Measurements from ENCODE around the gene KCNE2.

KCNE2 gene

GRCh38 chr21:34340061-34340460 is 23.7 kb upstream of the KCNE2 start:
- no peak for DNase-seq (ENCODE audit: low spot score)
- in situ Hi-C loops (cut with MboI; ENCODE audit: low sequenced_read_pairs, unreplicated experiment), result no loop called here
- TF ChIP-seq CTCF (IDR thresholded peaks at IDR 0.05; ENCODE audit: borderline replicate concordance, control extremely low read depth, extremely low read depth, insufficient read depth, missing control alignments), result no peak

- no peak for DNase-seq (ENCODE audit: low spot score)
- in situ Hi-C loops (cut with MboI; ENCODE audit: low sequenced_read_pairs, unreplicated experiment), result no loop called here
- TF ChIP-seq CTCF (IDR thresholded peaks at IDR 0.05; ENCODE audit: borderline replicate concordance, control extremely low read depth, extremely low read depth, insufficient read depth, missing control alignments), result no peak
Measured at GRCh38 chr21:34342476-34342875, 21.3 kb upstream of the KCNE2 start.

GRCh38 chr21:34343347-34343746 is 20.5 kb upstream of the KCNE2 start:
- in situ Hi-C loops (cut with MboI; ENCODE audit: low sequenced_read_pairs, unreplicated experiment), result no loop called here
- no peak for TF ChIP-seq CTCF (IDR thresholded peaks at IDR 0.05; ENCODE audit: borderline replicate concordance, control extremely low read depth, extremely low read depth, insufficient read depth, missing control alignments)
- DNase-seq (ENCODE audit: low spot score), result no peak

- no peak for DNase-seq (ENCODE audit: low spot score)
- in situ Hi-C loops (cut with MboI; ENCODE audit: low sequenced_read_pairs, unreplicated experiment), result no loop called here
- TF ChIP-seq CTCF (IDR thresholded peaks at IDR 0.05; ENCODE audit: borderline replicate concordance, control extremely low read depth, extremely low read depth, insufficient read depth, missing control alignments), result no peak
Measured at GRCh38 chr21:34343838-34344381, 19.9 kb upstream of the KCNE2 start.

GRCh38 chr21:34344584-34344983 is 19.2 kb upstream of the KCNE2 start:
- in situ Hi-C loops (cut with MboI; ENCODE audit: low sequenced_read_pairs, unreplicated experiment), result no loop called here
- no peak for TF ChIP-seq CTCF (IDR thresholded peaks at IDR 0.05; ENCODE audit: borderline replicate concordance, control extremely low read depth, extremely low read depth, insufficient read depth, missing control alignments)
- no peak for DNase-seq (ENCODE audit: low spot score)

- in situ Hi-C loops (cut with MboI; ENCODE audit: low sequenced_read_pairs, unreplicated experiment), result no loop called here
- TF ChIP-seq CTCF (IDR thresholded peaks at IDR 0.05; ENCODE audit: borderline replicate concordance, control extremely low read depth, extremely low read depth, insufficient read depth, missing control alignments), result no peak
- DNase-seq (ENCODE audit: low spot score), result no peak
Measured at GRCh38 chr21:34345091-34345871, 18.5 kb upstream of the KCNE2 start.
